Choroid plexus epithelial cell (primary cell): ENCODE results near the gene POLR3A.

Experiments
- DNase-seq: peaks from one replicate; pipeline ENCODE4 v3.0.0-alpha.2; 2010; ENCODE audit warnings: low read depth
- H3K4me3 ChIP-seq: 2 replicates; pipeline ENCODE4 v1.5.1; 2011; ENCODE audit warnings: low read depth, mild to moderate bottlenecking, control low read depth, low read length, moderate library complexity
- TF ChIP-seq, protein P1 (sequence below): conservative IDR thresholded peaks from 2 replicates; pipeline ENCODE4 v1.5.1; 2011; ENCODE audit warnings: low read depth, mild to moderate bottlenecking, control low read depth, inconsistent platforms, low read length, moderate library complexity

Gene POLR3A

DNA sequence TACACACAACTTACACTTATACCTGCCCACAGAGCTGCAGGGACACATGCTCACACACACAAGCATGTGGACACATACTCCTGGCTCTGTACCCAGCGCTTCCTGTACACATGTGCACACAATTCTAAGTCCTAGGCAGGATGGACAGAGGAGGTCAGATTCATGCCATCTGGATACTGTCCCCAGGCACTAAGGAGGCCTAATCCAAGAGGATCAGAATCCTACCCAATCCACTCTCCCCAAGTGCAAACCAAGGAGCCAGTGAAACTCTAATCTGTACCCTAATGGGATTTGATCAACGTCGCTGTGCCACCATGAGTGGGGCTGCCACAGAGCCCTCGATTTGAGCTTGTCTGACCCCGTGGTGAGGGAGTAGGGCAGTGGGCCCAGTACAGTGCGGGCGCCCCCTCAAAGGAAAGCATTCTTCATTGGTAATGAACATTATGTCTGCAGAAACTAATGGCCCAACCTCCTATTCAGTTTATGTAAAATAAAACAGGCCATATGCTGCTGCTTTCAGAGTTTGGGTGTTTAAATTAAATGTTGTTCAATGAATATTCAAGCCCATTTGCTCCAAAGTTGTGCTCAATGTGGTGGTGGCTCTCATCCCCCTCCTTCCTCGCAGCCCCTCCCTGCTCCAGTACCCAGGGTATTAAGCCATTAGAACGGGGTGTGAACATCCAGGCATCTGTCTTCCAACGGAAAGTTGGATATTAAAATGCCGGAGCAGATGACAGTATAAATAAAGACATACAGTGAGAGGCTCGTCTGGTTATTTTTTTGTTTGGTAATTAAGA, 30.8 kb upstream of the POLR3A start:
- H3K4me3 ChIP-seq: no peak overlapping the region
- no peak for DNase-seq
- TF ChIP-seq, protein P1, sequence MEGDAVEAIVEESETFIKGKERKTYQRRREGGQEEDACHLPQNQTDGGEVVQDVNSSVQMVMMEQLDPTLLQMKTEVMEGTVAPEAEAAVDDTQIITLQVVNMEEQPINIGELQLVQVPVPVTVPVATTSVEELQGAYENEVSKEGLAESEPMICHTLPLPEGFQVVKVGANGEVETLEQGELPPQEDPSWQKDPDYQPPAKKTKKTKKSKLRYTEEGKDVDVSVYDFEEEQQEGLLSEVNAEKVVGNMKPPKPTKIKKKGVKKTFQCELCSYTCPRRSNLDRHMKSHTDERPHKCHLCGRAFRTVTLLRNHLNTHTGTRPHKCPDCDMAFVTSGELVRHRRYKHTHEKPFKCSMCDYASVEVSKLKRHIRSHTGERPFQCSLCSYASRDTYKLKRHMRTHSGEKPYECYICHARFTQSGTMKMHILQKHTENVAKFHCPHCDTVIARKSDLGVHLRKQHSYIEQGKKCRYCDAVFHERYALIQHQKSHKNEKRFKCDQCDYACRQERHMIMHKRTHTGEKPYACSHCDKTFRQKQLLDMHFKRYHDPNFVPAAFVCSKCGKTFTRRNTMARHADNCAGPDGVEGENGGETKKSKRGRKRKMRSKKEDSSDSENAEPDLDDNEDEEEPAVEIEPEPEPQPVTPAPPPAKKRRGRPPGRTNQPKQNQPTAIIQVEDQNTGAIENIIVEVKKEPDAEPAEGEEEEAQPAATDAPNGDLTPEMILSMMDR: no peak

- DNase-seq: no peak
- TF ChIP-seq, protein P1: no peak
These were observed 29.2 kb upstream of the POLR3A start for GRCh38 chr10:78058562-78058961.

GRCh38 chr10:78053211-78053868, 24.0 kb upstream of the POLR3A start:
- DNase-seq: no peak

More at GRCh38 chr10:78058562-78058961, 29.2 kb upstream of the POLR3A start:
- no peak overlapping the region for H3K4me3 ChIP-seq

DNA sequence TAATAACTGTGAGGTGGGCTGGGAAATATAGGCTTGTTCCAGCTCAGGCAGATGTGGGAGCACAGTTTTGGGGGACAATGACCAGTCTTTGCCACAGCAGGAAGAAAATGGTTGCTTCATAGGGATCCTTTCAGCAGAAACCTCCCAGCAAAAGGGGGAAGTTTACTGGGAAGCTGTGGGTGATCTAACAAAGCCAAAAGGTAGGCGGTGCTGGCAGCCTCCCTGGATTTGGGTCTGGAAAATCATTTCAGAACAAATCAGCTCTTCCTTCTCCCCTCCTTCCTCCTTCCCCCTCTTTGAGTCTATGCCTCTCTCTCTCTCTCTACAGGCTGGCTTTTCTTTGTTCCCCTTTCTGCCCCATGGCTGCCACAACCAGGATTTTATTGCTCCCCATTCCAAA, 20.5 kb upstream of the POLR3A start:
- DNase-seq: no peak
- no peak overlapping the region for H3K4me3 ChIP-seq
- TF ChIP-seq, protein P1: no peak

More at GRCh38 chr10:78053211-78053868, 24.0 kb upstream of the POLR3A start:
- no peak overlapping the region for H3K4me3 ChIP-seq
- TF ChIP-seq, protein P1: no peak

- DNase-seq: peak; percentile 91
- TF ChIP-seq, protein P1: peak; percentile 95
- no peak overlapping the region for H3K4me3 ChIP-seq
These were observed 18.1 kb upstream of the POLR3A start for GRCh38 chr10:78047314-78047891.

DNA sequence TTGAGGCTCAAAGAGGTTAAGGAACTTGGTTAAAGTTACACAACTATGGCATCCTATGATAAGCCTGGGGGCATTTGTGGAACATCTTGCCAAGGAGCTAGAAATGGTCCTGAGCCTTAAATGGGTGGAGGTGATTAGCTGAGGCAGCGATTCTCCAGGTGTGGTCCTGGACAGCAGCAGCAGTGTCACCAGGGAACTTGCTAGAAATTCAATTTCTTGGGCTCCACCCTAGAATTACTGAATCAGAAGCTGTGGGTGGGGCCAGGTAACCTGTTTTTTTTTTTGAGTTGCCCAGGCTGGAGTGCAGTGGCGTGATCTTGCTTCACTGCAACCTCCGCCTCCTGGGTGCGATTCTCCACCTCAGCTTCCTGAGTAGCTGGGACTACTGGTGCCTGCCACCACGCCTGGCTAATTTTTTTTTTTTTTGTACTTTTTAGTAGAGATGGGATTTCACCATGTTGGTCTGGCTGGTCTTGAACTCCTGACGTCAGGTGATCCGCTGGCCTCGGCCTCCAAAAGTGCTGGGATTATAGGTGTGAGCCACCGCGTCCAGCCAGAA, 17.5 kb upstream of the POLR3A start:
- no peak overlapping the region for H3K4me3 ChIP-seq
- no peak for DNase-seq
- TF ChIP-seq, protein P1: no peak
